Measurements from ENCODE around the gene PLCB4. TPM values are rescaled to one million over a fixed set of nuclear protein-coding genes. Genes with fewer than 3 reads are reported as not detected.

Gene PLCB4
- polyA plus RNA-seq, 1 of the 3 experiments (the other 2 are of a cell fraction), result 5.5 TPM

DNA sequence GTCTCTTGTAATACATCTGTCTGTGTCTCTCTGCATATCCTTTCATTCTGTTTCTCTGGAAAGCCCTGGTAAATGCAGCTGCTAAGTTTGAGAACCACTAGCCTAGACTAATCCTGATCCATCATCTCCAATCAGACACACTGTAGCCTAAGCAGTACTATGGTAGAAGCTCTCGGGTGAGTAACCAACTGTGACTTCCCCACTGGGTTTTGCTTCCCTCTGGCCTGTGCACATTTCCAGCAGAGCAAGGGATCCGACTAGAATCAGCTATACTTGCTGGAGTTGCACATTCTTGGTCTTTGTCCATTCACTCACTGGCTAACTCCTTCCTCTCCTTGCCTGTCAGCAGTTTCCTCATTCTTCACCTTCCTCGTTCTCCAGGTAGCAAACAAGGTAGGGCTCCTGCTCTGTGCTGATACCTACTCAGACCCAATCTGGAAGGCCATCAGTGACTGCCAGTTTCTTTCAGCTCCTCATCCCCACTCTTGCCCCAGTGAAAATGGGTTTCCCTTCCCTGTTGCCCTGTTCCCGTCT, 184.2 kb downstream of the PLCB4 start:
- Histone ChIP-seq H3K36me3 (replicated peaks in 1 of 2; ENCODE audit: control insufficient read depth in 1 of 2, insufficient read depth in 2 of 2, low read length in 1 of 2) (no peaks in the 10 kb centered on the region), H3K9ac (no peak overlapping the region), H3K9me2 (no peaks in the 10 kb centered on the region), H3K9me3 (no peaks in the 10 kb centered on the region), H3F3A (replicated peaks; ENCODE audit: insufficient read depth) (no peaks in the 10 kb centered on the region), H3K79me2 (ENCODE audit: insufficient read depth) (no peaks in the 10 kb centered on the region; the same call in 1 of the 2 replicates), H4K20me1 (ENCODE audit: insufficient read depth) (no peaks in the 10 kb centered on the region), H3K4me2 (no peak overlapping the region), H2AFZ (ENCODE audit: low read depth) (no peak overlapping the region), H3K4me1 (ENCODE audit: control insufficient read depth in 1 of 2, insufficient read depth in 2 of 2, low read depth in 1 of 2, low read length in 1 of 2) (no peaks in the 10 kb centered on the region; a peak in 1 of 4 replicates), H3K27ac (ENCODE audit: low read depth in 2 of 2, low read length in 1 of 2) (no peak overlapping the region), H3K27me3 (ENCODE audit: insufficient read depth) (no peaks in the 10 kb centered on the region), H3K4me3 (ENCODE audit: low read depth in 2 of 2, low read length in 1 of 2) (no peak overlapping the region)
- CTCF ChIA-PET, result interaction anchor here (0.7 to 1.4 kb wide), 3 partner anchors 12 to 155 kb away, joined by 3 read pairs; no protein-coding TSS in a partner anchor
- POLR2A ChIA-PET, result no interaction called here
- WGBS (ENCODE audit: low lambda C conversion rate), result 88% methylated on average over 4 of the region's 4 CpGs
- TF ChIP-seq FOXM1 (IDR thresholded peaks at IDR 0.05; ENCODE audit: low read depth) (no peak), SIN3A (IDR thresholded peaks at IDR 0.05; ENCODE audit: borderline replicate concordance, low read depth, low read length) (no peak), SMC3 (IDR thresholded peaks at IDR 0.05; ENCODE audit: low read depth, low read length) (no peak), ELF1 (IDR thresholded peaks at IDR 0.05) (no peak), ZBTB33 (IDR thresholded peaks at IDR 0.05; ENCODE audit: borderline replicate concordance, low read depth) (no peak), RFX5 (IDR thresholded peaks at IDR 0.05; ENCODE audit: low read length) (no peak), RXRA (IDR thresholded peaks at IDR 0.05; ENCODE audit: borderline replicate concordance, low read depth) (no peak), GATA2 (CRISPR knock-in tag; IDR thresholded peaks at IDR 0.05) (no peak), IRF3 (IDR thresholded peaks at IDR 0.05; ENCODE audit: low read depth, low read length) (no peak), FOXJ3 (CRISPR knock-in tag; IDR thresholded peaks at IDR 0.05) (no peak), TAF1 (IDR thresholded peaks at IDR 0.05; ENCODE audit: borderline replicate concordance, low read depth, low read length) (no peak)
- TF ChIP-seq, protein P1, sequence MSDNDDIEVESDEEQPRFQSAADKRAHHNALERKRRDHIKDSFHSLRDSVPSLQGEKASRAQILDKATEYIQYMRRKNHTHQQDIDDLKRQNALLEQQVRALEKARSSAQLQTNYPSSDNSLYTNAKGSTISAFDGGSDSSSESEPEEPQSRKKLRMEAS (IDR thresholded peaks at IDR 0.05; ENCODE audit: low read depth), result no peak
- no peak for DNase-seq

DNA sequence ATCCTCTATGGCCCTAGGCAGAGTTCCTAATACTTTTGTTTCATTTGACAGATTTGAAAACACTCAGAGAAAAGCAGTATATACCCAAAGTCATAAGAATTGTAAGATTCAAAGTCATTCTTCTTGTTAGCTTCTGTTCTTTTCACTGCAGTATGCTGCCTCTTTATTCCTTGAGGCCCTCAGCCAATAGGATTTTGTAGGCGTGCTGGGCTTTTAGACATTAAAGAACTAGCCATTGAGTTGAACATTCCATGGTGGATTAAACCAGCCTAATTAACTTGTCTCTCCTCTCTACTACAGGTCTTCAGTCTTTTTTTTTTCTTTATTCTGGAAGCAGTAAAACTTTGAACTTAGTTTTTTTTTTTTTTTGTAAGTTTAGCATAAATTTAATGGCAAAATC, 186.3 kb downstream of the PLCB4 start:
- no peak overlapping the region for H3K27ac ChIP-seq (ENCODE audit: low read depth in 2 of 2, low read length in 1 of 2)
- no peaks in the 10 kb centered on the region for H4K20me1 ChIP-seq (ENCODE audit: insufficient read depth)
- no peak overlapping the region for H3K4me3 ChIP-seq (ENCODE audit: low read depth in 2 of 2, low read length in 1 of 2)
- H3F3A ChIP-seq (replicated peaks; ENCODE audit: insufficient read depth), result no peaks in the 10 kb centered on the region
- H3K9me2 ChIP-seq, result no peaks in the 10 kb centered on the region
- 97% methylated on average over 1 of the region's 1 CpG for WGBS (ENCODE audit: low lambda C conversion rate)
- H3K79me2 ChIP-seq (ENCODE audit: insufficient read depth), result no peaks in the 10 kb centered on the region; the same call in 1 of the 2 replicates
- no peaks in the 10 kb centered on the region for H3K9me3 ChIP-seq
- POLR2A ChIA-PET, result no interaction called here
- no peaks in the 10 kb centered on the region; a peak in 1 of 4 replicates for H3K4me1 ChIP-seq (ENCODE audit: control insufficient read depth in 1 of 2, insufficient read depth in 2 of 2, low read depth in 1 of 2, low read length in 1 of 2)
- H3K9ac ChIP-seq, result no peak overlapping the region
- CTCF ChIA-PET, result interaction anchor here (1.2 kb wide), 1 partner anchor 22 kb away, joined by 3 read pairs; no protein-coding TSS in a partner anchor
- H2AFZ ChIP-seq (ENCODE audit: low read depth), result no peak overlapping the region
- no peaks in the 10 kb centered on the region for H3K27me3 ChIP-seq (ENCODE audit: insufficient read depth)
- H3K36me3 ChIP-seq (replicated peaks in 1 of 2; ENCODE audit: control insufficient read depth in 1 of 2, insufficient read depth in 2 of 2, low read length in 1 of 2), result no peaks in the 10 kb centered on the region
- TF ChIP-seq RFX5 (IDR thresholded peaks at IDR 0.05; ENCODE audit: low read length) (no peak), CTCF (IDR thresholded peaks at IDR 0.05) (no peak), JUND (IDR thresholded peaks at IDR 0.05) (no peak), FOXM1 (IDR thresholded peaks at IDR 0.05; ENCODE audit: low read depth) (no peak), ELF1 (IDR thresholded peaks at IDR 0.05) (no peak), GATA2 (CRISPR knock-in tag; IDR thresholded peaks at IDR 0.05) (no peak), MXI1 (IDR thresholded peaks at IDR 0.05; ENCODE audit: low read depth, low read length) (no peak), TCF12 (IDR thresholded peaks at IDR 0.05) (no peak), NRF1 (IDR thresholded peaks at IDR 0.05; ENCODE audit: low read depth, low read length) (no peak), FOXJ3 (CRISPR knock-in tag; IDR thresholded peaks at IDR 0.05) (no peak), SIN3A (IDR thresholded peaks at IDR 0.05; ENCODE audit: borderline replicate concordance, low read depth, low read length) (no peak), SMC3 (IDR thresholded peaks at IDR 0.05; ENCODE audit: low read depth, low read length) (no peak), GABPA (IDR thresholded peaks at IDR 0.05; ENCODE audit: low read depth) (no peak), RCOR1 (IDR thresholded peaks at IDR 0.05; ENCODE audit: low read length) (no peak), EZH2phosphoT487 (IDR thresholded peaks at IDR 0.05; ENCODE audit: borderline replicate concordance, low read depth) (no peak), FOSL2 (IDR thresholded peaks at IDR 0.05; ENCODE audit: borderline replicate concordance, low read depth) (no peak)
- no peak for DNase-seq
- H3K4me2 ChIP-seq, result no peak overlapping the region

All from SK-N-SH (cell line).